IMR-90 (cell line): Measurements from ENCODE around the gene ING5. TPM values are rescaled to one million over a fixed set of nuclear protein-coding genes. Genes with fewer than 3 reads are reported as not detected.

Experiments
- ATAC-seq: fragments of 200-7000 bp; cut with Tn5 transposase; 2 replicates; pipeline ENCODE4 v1.9.1; 2020; ENCODE audit warnings: low read depth, mild to moderate bottlenecking, moderate library complexity
- BruUV-seq: library from RNA; stranded (reverse); fragments of 400-500 nt; replicated peaks from 2 replicates; lab custom pipeline; 2021; lab: Mats Ljungman, UMichigan
- CTCF ChIA-PET: fragments of 300-600 bp; formaldehyde crosslinking; extraction: SDS; loops from one replicate; lab custom pipeline; 2021; ENCODE audit warnings: antibody characterized with exemption; lab: Yijun Ruan, JAX
- POLR2A ChIA-PET: fragments of 300-600 bp; sonication (Branson Sonifier 250); formaldehyde crosslinking; loops from one replicate; lab custom pipeline; 2022; ENCODE audit warnings: antibody characterized with exemption; ENCODE audit not compliant: unreplicated experiment; lab: Charles Lee
- DNase-seq: peaks from one replicate; pipeline ENCODE4 v3.0.0; 2013
- H2AFZ ChIP-seq: replicated peaks from 2 replicates; pipeline ENCODE3; 2013; ENCODE audit warnings: low read length, mild to moderate bottlenecking; ENCODE audit not compliant: poor library complexity
- H2AK5ac ChIP-seq: 2 replicates; pipeline ENCODE4 v1.6.1; 2013; ENCODE audit warnings: low read depth, low read length, inconsistent platforms
- H2AK9ac ChIP-seq: replicated peaks from 2 replicates; pipeline ENCODE3; 2013; ENCODE audit warnings: mild to moderate bottlenecking, low read depth, low read length, moderate library complexity; ENCODE audit not compliant: poor library complexity
- H2BK120ac ChIP-seq: 2 replicates; pipeline ENCODE4 v1.6.1; 2013; ENCODE audit warnings: low read depth, low read length, inconsistent platforms
- H2BK15ac ChIP-seq: 3 replicates; pipeline ENCODE4 v1.6.1; 2013; ENCODE audit warnings: low read depth, low read length, inconsistent platforms
- H2BK20ac ChIP-seq: 2 replicates; pipeline ENCODE4 v1.6.1; 2013; ENCODE audit warnings: low read depth, mild to moderate bottlenecking, inconsistent platforms, low read length, moderate library complexity
- H2BK5ac ChIP-seq: 2 replicates; pipeline ENCODE4 v1.6.1; 2013; ENCODE audit warnings: mild to moderate bottlenecking, low read depth, low read length, inconsistent platforms; ENCODE audit not compliant: poor library complexity, severe bottlenecking
- H3K14ac ChIP-seq: replicated peaks from 2 replicates; pipeline ENCODE4 v1.6.1; 2013; ENCODE audit warnings: low read depth, low read length, inconsistent platforms
- H3K18ac ChIP-seq: 2 replicates; pipeline ENCODE4 v1.6.1; 2013; ENCODE audit warnings: low read depth, low read length, control low read depth
- H3K23ac ChIP-seq: 2 replicates; pipeline ENCODE4 v1.6.1; 2013; ENCODE audit warnings: low read depth, low read length, inconsistent platforms
- H3K27ac ChIP-seq: 2 replicates; pipeline ENCODE4 v1.5.1; 2013; ENCODE audit warnings: mild to moderate bottlenecking, control low read depth, low read length; ENCODE audit not compliant: insufficient read depth
- H3K27me3 ChIP-seq: 2 replicates; pipeline ENCODE4 v1.6.1; 2013; ENCODE audit warnings: low read length; ENCODE audit not compliant: control insufficient read depth, insufficient read depth
- H3K36me3 ChIP-seq: 2 replicates; pipeline ENCODE4 v1.6.1; 2013; ENCODE audit warnings: low read length, mixed read lengths; ENCODE audit not compliant: control insufficient read depth, insufficient read depth
- H3K4ac ChIP-seq: 2 replicates; pipeline ENCODE4 v1.6.1; 2013; ENCODE audit warnings: low read depth, low read length, inconsistent platforms
- H3K4me1 ChIP-seq: 2 replicates; pipeline ENCODE4 v1.6.1; 2013; ENCODE audit warnings: low read length, mixed read lengths; ENCODE audit not compliant: control insufficient read depth, insufficient read depth
- H3K4me2 ChIP-seq: 2 replicates; pipeline ENCODE4 v1.6.1; 2013; ENCODE audit warnings: low read depth, mild to moderate bottlenecking, control low read depth, low read length, moderate library complexity
- H3K4me3 ChIP-seq: 2 replicates; pipeline ENCODE4 v1.5.1; 2013; ENCODE audit warnings: low read depth, mild to moderate bottlenecking, control low read depth, low read length, moderate library complexity; ENCODE audit not compliant: insufficient read depth
- H3K56ac ChIP-seq: 2 replicates; pipeline ENCODE4 v1.6.1; 2013; ENCODE audit warnings: low read length, inconsistent platforms; ENCODE audit not compliant: insufficient read depth; ENCODE audit errors: extremely low read depth
- H3K79me1 ChIP-seq, 2 experiments: 2 replicates each; pipeline ENCODE4 v1.6.1; 2013; ENCODE audit warnings: low read length in 2 of 2, inconsistent platforms in 1 of 2, low read depth in 1 of 2
- H3K9ac ChIP-seq: 2 replicates; pipeline ENCODE4 v1.6.1; 2013; ENCODE audit warnings: low read depth, low read length, control low read depth
- H3K9me1 ChIP-seq: 2 replicates; pipeline ENCODE4 v1.6.1; 2013; ENCODE audit warnings: low read length, inconsistent platforms; ENCODE audit not compliant: insufficient read depth
- H3K9me3 ChIP-seq: 2 replicates; pipeline ENCODE4 v1.6.1; 2013; ENCODE audit warnings: low read length; ENCODE audit not compliant: control insufficient read depth, insufficient read depth
- H4K20me1 ChIP-seq: 2 replicates; pipeline ENCODE4 v1.6.1; 2013; ENCODE audit warnings: low read length, inconsistent platforms; ENCODE audit not compliant: insufficient read depth
- H4K5ac ChIP-seq: 2 replicates; pipeline ENCODE4 v1.6.1; 2013; ENCODE audit warnings: mild to moderate bottlenecking, low read depth, low read length, control low read depth
- H4K8ac ChIP-seq, 2 experiments: 2 replicates each; pipeline ENCODE4 v1.6.1; 2013; ENCODE audit warnings: low read depth in 2 of 2, low read length in 2 of 2, control low read depth in 1 of 2, inconsistent platforms in 1 of 2
- H4K91ac ChIP-seq: 2 replicates; pipeline ENCODE4 v1.6.1; 2013; ENCODE audit warnings: low read depth, low read length, inconsistent platforms; ENCODE audit not compliant: insufficient read depth
- BHLHE40 ChIP-seq: fragments of 150-350 bp; IDR thresholded peaks from 2 replicates; pipeline ENCODE4 v1.6.1; 2016; ENCODE audit warnings: mild to moderate bottlenecking, low read depth, low read length
- CEBPB ChIP-seq: IDR thresholded peaks from 2 replicates; pipeline ENCODE4 v1.6.1; 2012; ENCODE audit warnings: low read depth, low read length, improper control_type of control experiment
- CHD1 ChIP-seq: IDR thresholded peaks from 2 replicates; pipeline ENCODE4 v1.6.1; 2012; ENCODE audit warnings: low read depth, low read length, improper control_type of control experiment
- FOS ChIP-seq: fragments of 150-350 bp; IDR thresholded peaks from 2 replicates; pipeline ENCODE4 v1.6.1; 2016; ENCODE audit warnings: low read depth, low read length
- MAFK ChIP-seq: IDR thresholded peaks from 2 replicates; pipeline ENCODE4 v1.6.1; 2012; ENCODE audit warnings: low read depth, low read length, improper control_type of control experiment
- MAZ ChIP-seq: IDR thresholded peaks from 2 replicates; pipeline ENCODE4 v1.6.1; 2012; ENCODE audit warnings: low read depth, mild to moderate bottlenecking, low read length, improper control_type of control experiment, moderate library complexity, borderline replicate concordance
- MXI1 ChIP-seq: IDR thresholded peaks from 2 replicates; pipeline ENCODE4 v1.6.1; 2012; ENCODE audit warnings: low read depth, mild to moderate bottlenecking, low read length, moderate library complexity, borderline replicate concordance
- NFE2L2 ChIP-seq: fragments of 150-350 bp; IDR thresholded peaks from 2 replicates; pipeline ENCODE4 v1.6.1; 2016; ENCODE audit warnings: low read depth, mild to moderate bottlenecking, low read length
- POLR2A ChIP-seq: IDR thresholded peaks from 2 replicates; pipeline ENCODE4 v1.6.1; 2012; ENCODE audit warnings: mild to moderate bottlenecking, low read depth, low read length
- RAD21 ChIP-seq: IDR thresholded peaks from 2 replicates; pipeline ENCODE4 v1.6.1; 2012; ENCODE audit warnings: low read length, improper control_type of control experiment
- RCOR1 ChIP-seq: IDR thresholded peaks from 2 replicates; pipeline ENCODE4 v1.6.1; 2012; ENCODE audit warnings: mild to moderate bottlenecking, low read length, improper control_type of control experiment; ENCODE audit not compliant: insufficient replicate concordance
- RFX5 ChIP-seq: IDR thresholded peaks from 2 replicates; pipeline ENCODE4 v1.8.0; 2012; ENCODE audit warnings: low read depth, mild to moderate bottlenecking, low read length, moderate library complexity
- SMC3 ChIP-seq: fragments of 150-350 bp; IDR thresholded peaks from 2 replicates; pipeline ENCODE4 v1.6.1; 2016; ENCODE audit warnings: low read depth, mild to moderate bottlenecking, antibody characterized with exemption, low read length, moderate library complexity
- WGBS, 2 experiments: methylation state at CpG; one replicate each; pipeline versions ENCODE4 v1.1.5 to v1.1.7; 2013; ENCODE audit warnings: missing lambda C conversion rate in 2 of 2; ENCODE audit not compliant: insufficient read length in 1 of 2; ENCODE audit errors: extremely low coverage in 2 of 2; 5-methylcytosine and 5-hydroxymethylcytosine counted together
- dilution Hi-C: fragments of 300-500 bp; cut with HindIII; formaldehyde crosslinking; loops from one replicate; pipeline ENCODE4 v1.14.3; 2018; ENCODE audit warnings: low sequenced_read_pairs; ENCODE audit not compliant: unreplicated experiment
- in situ Hi-C: fragments of 300-500 bp; cut with MboI; formaldehyde crosslinking; loops from 3 replicates; pipeline ENCODE4 v1.14.3; 2019; ENCODE audit warnings: low sequenced_read_pairs, inconsistent platforms, mixed read lengths
- intact Hi-C: fragments of 100-400 bp; cut with micrococcal nuclease; formaldehyde crosslinking; loops from 2 replicates; pipeline ENCODE4 v1.10.0; 2022
- polyA plus RNA-seq, 3 experiments: library from polyadenylated mRNA; depleted of rRNA; stranded (reverse); fragments of >200 nt; gene quantifications; 2 replicates each; pipeline ENCODE4 v1.2.3, GENCODE V29; 2012; ENCODE audit warnings: low replicate concordance in 1 of 3
- total RNA-seq: library from RNA; depleted of rRNA; stranded (reverse); fragments of >200 nt; gene quantifications from 2 replicates; pipeline ENCODE4 v1.2.3, GENCODE V29; 2012
- TF ChIP-seq, protein P1 (sequence below): conservative IDR thresholded peaks from 2 replicates; pipeline ENCODE4 v1.5.1; 2012; ENCODE audit warnings: mild to moderate bottlenecking, low read depth, low read length, improper control_type of control experiment
- TF ChIP-seq, protein P2 (sequence below): fragments of 150-350 bp; IDR thresholded peaks from 2 replicates; pipeline ENCODE4 v1.6.1; 2016; ENCODE audit warnings: low read depth, mild to moderate bottlenecking, low read length, moderate library complexity, borderline replicate concordance
- TF ChIP-seq, protein P3 (sequence below): fragments of 150-350 bp; IDR thresholded peaks from 2 replicates; pipeline ENCODE4 v1.6.1; 2017; ENCODE audit warnings: mild to moderate bottlenecking, antibody characterized with exemption, low read length, low read depth

Gene ING5
- total and polyA plus RNA-seq, 2 of the 4 experiments (the other 2 are of a cell fraction), result 36.1 to 38.9 TPM

DNA sequence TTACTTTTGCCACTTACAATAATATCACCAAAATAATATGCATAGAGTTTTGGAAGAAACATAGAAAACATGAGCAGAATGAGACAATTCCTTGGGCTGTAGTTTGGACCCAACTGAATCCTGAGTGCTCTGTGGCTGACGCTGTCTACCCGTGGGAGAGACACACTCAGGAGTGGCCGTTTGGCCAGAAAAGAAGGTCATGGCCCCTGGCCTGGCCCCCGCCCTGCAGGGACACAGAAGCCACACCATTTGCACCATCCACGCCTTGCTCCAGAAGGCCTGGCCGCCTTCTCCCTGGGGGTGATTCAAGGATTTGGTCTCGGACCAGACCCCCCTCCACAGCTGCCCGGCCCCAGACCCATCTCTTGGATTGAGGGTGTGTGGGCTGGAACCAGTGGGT lies 26.2 kb downstream of the ING5 start:
- Histone ChIP-seq H2AK5ac (no peak overlapping the region), H3K9ac (no peak overlapping the region), H2BK20ac (no peak overlapping the region), H3K23ac (no peak overlapping the region), H3K27ac (no peak overlapping the region), H3K18ac (no peak overlapping the region), H3K79me1 (no peaks in the 10 kb centered on the region), H4K8ac (no peak overlapping the region), H4K20me1 (no peaks in the 10 kb centered on the region), H3K9me1 (no peaks in the 10 kb centered on the region), H2BK5ac (no peak overlapping the region), H4K91ac (no peak overlapping the region), H3K4ac (no peak overlapping the region), H3K4me3 (no peak overlapping the region), H3K4me1 (no peaks in the 10 kb centered on the region), H3K4me2 (no peak overlapping the region), H2AFZ (no peak overlapping the region), H3K14ac (no peak overlapping the region), H2BK120ac (no peak overlapping the region), H2AK9ac (no peak overlapping the region), H3K9me3 (peaks cover 3% of the 10 kb centered on the region; the same call in 1 of the 2 replicates), H2BK15ac (no peak overlapping the region), H4K5ac (no peak overlapping the region), H3K27me3 (no peaks in the 10 kb centered on the region), H3K56ac (no peak overlapping the region), H3K36me3 (peaks cover 9% of the 10 kb centered on the region)
- dilution Hi-C loops (no loop called here), intact Hi-C loops (no loop called here), in situ Hi-C loops (no loop called here)
- WGBS, 2 experiments, result no CpG with 5 or more reads among the region's 8 CpGs
- DNase-seq (no peak), ATAC-seq (no peak)
- BruUV-seq, result no TSS peak
- ChIA-PET CTCF (no interaction called here), POLR2A (no interaction called here)
- TF ChIP-seq MXI1 (no peak), CHD1 (no peak), FOS (no peak), SMC3 (no peak), BHLHE40 (no peak), POLR2A (no peak), MAZ (no peak), NFE2L2 (no peak), RAD21 (no peak), RCOR1 (no peak), RFX5 (no peak), CEBPB (no peak), MAFK (no peak)
- TF ChIP-seq, protein P1, sequence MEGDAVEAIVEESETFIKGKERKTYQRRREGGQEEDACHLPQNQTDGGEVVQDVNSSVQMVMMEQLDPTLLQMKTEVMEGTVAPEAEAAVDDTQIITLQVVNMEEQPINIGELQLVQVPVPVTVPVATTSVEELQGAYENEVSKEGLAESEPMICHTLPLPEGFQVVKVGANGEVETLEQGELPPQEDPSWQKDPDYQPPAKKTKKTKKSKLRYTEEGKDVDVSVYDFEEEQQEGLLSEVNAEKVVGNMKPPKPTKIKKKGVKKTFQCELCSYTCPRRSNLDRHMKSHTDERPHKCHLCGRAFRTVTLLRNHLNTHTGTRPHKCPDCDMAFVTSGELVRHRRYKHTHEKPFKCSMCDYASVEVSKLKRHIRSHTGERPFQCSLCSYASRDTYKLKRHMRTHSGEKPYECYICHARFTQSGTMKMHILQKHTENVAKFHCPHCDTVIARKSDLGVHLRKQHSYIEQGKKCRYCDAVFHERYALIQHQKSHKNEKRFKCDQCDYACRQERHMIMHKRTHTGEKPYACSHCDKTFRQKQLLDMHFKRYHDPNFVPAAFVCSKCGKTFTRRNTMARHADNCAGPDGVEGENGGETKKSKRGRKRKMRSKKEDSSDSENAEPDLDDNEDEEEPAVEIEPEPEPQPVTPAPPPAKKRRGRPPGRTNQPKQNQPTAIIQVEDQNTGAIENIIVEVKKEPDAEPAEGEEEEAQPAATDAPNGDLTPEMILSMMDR, result no peak
- TF ChIP-seq, protein P2, sequence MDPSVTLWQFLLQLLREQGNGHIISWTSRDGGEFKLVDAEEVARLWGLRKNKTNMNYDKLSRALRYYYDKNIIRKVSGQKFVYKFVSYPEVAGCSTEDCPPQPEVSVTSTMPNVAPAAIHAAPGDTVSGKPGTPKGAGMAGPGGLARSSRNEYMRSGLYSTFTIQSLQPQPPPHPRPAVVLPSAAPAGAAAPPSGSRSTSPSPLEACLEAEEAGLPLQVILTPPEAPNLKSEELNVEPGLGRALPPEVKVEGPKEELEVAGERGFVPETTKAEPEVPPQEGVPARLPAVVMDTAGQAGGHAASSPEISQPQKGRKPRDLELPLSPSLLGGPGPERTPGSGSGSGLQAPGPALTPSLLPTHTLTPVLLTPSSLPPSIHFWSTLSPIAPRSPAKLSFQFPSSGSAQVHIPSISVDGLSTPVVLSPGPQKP, result no peak
- TF ChIP-seq, protein P3, sequence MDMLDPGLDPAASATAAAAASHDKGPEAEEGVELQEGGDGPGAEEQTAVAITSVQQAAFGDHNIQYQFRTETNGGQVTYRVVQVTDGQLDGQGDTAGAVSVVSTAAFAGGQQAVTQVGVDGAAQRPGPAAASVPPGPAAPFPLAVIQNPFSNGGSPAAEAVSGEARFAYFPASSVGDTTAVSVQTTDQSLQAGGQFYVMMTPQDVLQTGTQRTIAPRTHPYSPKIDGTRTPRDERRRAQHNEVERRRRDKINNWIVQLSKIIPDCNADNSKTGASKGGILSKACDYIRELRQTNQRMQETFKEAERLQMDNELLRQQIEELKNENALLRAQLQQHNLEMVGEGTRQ, result no peak
